Gastroesophageal sphincter (tissue), 4 donors: ENCODE data around the gene TMEM164. TPM values are rescaled to one million over a fixed set of nuclear protein-coding genes. Genes with fewer than 3 reads are reported as not detected.

Source experiments
- ATAC-seq: fragments of 150-250 bp; one replicate; pipeline ENCODE4 v1.9.1; 2016; ENCODE audit warnings: mild to moderate bottlenecking, moderate library complexity
- H3K27ac ChIP-seq, 4 donors: fragments of 200-600 bp; sonication (generic) in 3 of 4; 1 replicate in 3 of 4; 2 replicates in 1 of 4; pipeline ENCODE4 v1.5.1; 2016 to 2019
- H3K27me3 ChIP-seq: fragments of 200-600 bp; sonication (generic); one replicate; pipeline ENCODE4 v1.5.1; 2019
- H3K36me3 ChIP-seq, 2 donors: fragments of 200-600 bp; sonication (generic); one replicate each; pipeline ENCODE4 v1.5.1; 2019; ENCODE audit warnings: control low read depth in 1 of 2
- H3K4me1 ChIP-seq, 3 donors: fragments of 200-600 bp; sonication (generic); 1 replicate in 2 of 3; 2 replicates in 1 of 3; pipeline ENCODE4 v1.5.1; 2016 to 2019; ENCODE audit warnings: control low read depth in 2 of 3
- H3K4me3 ChIP-seq, 2 donors: fragments of 200-600 bp; sonication (generic); one replicate each; pipeline ENCODE4 v1.5.1; 2019; ENCODE audit warnings: mild to moderate bottlenecking in 1 of 2, moderate library complexity in 1 of 2
- H3K9me3 ChIP-seq, 3 donors: fragments of 200-600 bp; sonication (generic); one replicate each; pipeline ENCODE4 v1.5.1; 2017 to 2019; ENCODE audit warnings: control low read depth in 2 of 3
- EP300 ChIP-seq: sonication (generic); formaldehyde crosslinking; IDR thresholded peaks from one replicate; pipeline ENCODE4 v1.6.1; 2017; ENCODE audit warnings: antibody characterized with exemption, mild to moderate bottlenecking
- POLR2A ChIP-seq, 2 donors: fragments of 450-650 bp; IDR thresholded peaks; one replicate each; pipeline ENCODE4 v1.6.1; 2017; ENCODE audit warnings: antibody characterized with exemption in 2 of 2, mild to moderate bottlenecking in 2 of 2, moderate library complexity in 1 of 2
- POLR2AphosphoS5 ChIP-seq: sonication (generic); formaldehyde crosslinking; IDR thresholded peaks from one replicate; pipeline ENCODE4 v1.6.1; 2017; ENCODE audit warnings: antibody characterized with exemption
- WGBS, 2 donors: methylation state at CpG; one replicate each; pipeline ENCODE4 v1.1.5; 2018; ENCODE audit warnings: low coverage in 1 of 2; 5-methylcytosine and 5-hydroxymethylcytosine counted together
- total RNA-seq, 4 donors: library from RNA; depleted of rRNA; stranded (reverse); fragments of >200 nt; gene quantifications; one replicate each; pipeline ENCODE4 v1.1.0, GENCODE V29; 2016
- TF ChIP-seq, protein P1 (sequence below), 4 experiments: fragments of 200-600 bp in 2 of 4; fragments of 450-650 bp in 2 of 4; sonication (generic) in 1 of 4; IDR thresholded peaks; one replicate each; pipeline ENCODE4 v1.5.1; 2017 to 2019; ENCODE audit warnings: antibody characterized with exemption in 4 of 4, mild to moderate bottlenecking in 2 of 4, moderate library complexity in 2 of 4

The TMEM164 gene
- total RNA-seq, 4 donors from 2014 or later: 7.8 to 12.9 (median 11.7) TPM

DNA sequence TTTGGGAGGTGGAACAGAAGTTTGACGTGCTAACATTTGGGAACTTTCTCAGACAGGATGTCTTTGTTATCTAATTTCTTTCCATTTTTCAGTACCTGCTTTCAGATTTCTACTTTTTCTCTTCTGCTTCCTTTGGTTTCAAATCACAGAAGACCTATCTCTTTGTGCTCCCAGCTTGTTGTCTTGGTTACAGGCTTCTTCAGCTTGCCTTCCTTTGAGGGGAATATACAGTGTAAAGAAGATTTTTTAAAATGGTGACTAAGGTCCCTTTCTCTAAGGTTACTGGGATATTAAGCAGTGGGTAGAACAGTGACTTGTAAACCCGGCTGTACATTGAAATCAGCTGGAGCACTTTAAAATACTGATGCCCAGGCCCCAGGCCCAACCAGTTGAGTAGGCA lies 48.0 kb downstream of the TMEM164 start:
- no peak for TF ChIP-seq POLR2A (IDR thresholded peaks at IDR 0.05)
- TF ChIP-seq EP300: no peak
- TF ChIP-seq POLR2AphosphoS5: no peak
- TF ChIP-seq, protein P1, sequence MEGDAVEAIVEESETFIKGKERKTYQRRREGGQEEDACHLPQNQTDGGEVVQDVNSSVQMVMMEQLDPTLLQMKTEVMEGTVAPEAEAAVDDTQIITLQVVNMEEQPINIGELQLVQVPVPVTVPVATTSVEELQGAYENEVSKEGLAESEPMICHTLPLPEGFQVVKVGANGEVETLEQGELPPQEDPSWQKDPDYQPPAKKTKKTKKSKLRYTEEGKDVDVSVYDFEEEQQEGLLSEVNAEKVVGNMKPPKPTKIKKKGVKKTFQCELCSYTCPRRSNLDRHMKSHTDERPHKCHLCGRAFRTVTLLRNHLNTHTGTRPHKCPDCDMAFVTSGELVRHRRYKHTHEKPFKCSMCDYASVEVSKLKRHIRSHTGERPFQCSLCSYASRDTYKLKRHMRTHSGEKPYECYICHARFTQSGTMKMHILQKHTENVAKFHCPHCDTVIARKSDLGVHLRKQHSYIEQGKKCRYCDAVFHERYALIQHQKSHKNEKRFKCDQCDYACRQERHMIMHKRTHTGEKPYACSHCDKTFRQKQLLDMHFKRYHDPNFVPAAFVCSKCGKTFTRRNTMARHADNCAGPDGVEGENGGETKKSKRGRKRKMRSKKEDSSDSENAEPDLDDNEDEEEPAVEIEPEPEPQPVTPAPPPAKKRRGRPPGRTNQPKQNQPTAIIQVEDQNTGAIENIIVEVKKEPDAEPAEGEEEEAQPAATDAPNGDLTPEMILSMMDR (IDR thresholded peaks at IDR 0.05): no peak
- 63 to 100% methylated on average over 2 of the region's 2 CpGs for WGBS, 2 donors

DNA sequence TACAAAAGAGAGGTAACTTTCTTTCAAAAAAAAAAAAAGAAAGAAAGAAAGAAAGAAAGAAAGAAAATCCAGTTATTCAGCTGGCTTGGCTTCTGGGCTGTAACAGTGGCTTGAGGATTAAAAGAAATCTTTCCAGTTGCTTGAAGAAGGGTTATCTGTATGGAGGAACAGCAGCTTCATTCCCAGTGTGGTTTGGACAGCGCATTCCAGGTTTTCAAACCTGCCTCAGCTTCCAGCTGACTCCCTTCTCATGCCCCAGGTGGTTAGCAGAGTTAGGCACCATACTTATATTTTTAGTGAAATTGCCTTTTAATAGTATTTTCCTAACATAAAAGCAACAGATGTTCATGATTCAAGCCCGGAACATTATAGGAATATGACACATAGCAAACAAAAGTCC lies 48.6 kb downstream of the TMEM164 start:
- H3K9me3 ChIP-seq: no peaks in the 10 kb centered on the region
- no peak for ATAC-seq
- H3K27ac ChIP-seq: no peak overlapping the region
- H3K36me3 ChIP-seq: peaks cover 0 to 4% of the 10 kb centered on the region in 2 donors
- 91% methylated on average over 1 of the region's 2 CpGs; no CpG with 5 or more reads in 1 of the 2 donors for WGBS, 2 donors
- TF ChIP-seq POLR2A (IDR thresholded peaks at IDR 0.05) (no peak), POLR2AphosphoS5 (no peak), EP300 (no peak)
- TF ChIP-seq, protein P1 (IDR thresholded peaks at IDR 0.05): no peak
- H3K4me3 ChIP-seq: no peak overlapping the region
- H3K4me1 ChIP-seq: no peaks in the 10 kb centered on the region
- H3K27me3 ChIP-seq: no peaks in the 10 kb centered on the region

More for the DNA sequence above, 48.0 kb downstream of the TMEM164 start:
- H3K9me3 ChIP-seq: no peaks in the 10 kb centered on the region
- H3K4me1 ChIP-seq: no peaks in the 10 kb centered on the region
- peaks cover 0 to 4% of the 10 kb centered on the region in 2 donors for H3K36me3 ChIP-seq
- no peak for ATAC-seq
- H3K4me3 ChIP-seq: no peak overlapping the region
- H3K27me3 ChIP-seq: no peaks in the 10 kb centered on the region
- H3K27ac ChIP-seq: no peak overlapping the region

DNA sequence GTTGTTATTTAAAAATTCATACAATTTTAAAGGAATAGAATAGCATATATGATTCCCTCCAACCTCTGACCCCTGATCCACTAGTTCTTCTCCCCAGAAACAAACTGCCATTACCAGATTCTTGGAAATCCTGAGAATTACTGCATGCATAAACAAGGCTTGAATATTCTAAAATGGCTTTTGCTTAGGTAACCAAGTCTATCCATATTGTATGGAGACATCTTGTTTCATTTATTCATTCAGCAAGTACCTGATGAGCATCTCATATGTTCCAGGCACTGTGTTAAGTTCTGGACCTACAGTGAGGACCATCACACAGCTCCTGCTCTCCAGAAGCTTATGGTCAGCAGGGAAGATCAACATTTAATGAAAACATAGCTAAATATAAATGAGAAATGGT lies 49.4 kb downstream of the TMEM164 start:
- Histone ChIP-seq H3K36me3 (peaks cover 0 to 4% of the 10 kb centered on the region in 2 donors), H3K4me3 (no peak overlapping the region), H3K27ac (no peak overlapping the region), H3K9me3 (no peaks in the 10 kb centered on the region), H3K4me1 (no peaks in the 10 kb centered on the region), H3K27me3 (no peaks in the 10 kb centered on the region)
- ATAC-seq: no peak
- TF ChIP-seq, protein P1 (IDR thresholded peaks at IDR 0.05): no peak
- TF ChIP-seq POLR2AphosphoS5: no peak
- no peak for TF ChIP-seq POLR2A (IDR thresholded peaks at IDR 0.05)
- TF ChIP-seq EP300: no peak

DNA sequence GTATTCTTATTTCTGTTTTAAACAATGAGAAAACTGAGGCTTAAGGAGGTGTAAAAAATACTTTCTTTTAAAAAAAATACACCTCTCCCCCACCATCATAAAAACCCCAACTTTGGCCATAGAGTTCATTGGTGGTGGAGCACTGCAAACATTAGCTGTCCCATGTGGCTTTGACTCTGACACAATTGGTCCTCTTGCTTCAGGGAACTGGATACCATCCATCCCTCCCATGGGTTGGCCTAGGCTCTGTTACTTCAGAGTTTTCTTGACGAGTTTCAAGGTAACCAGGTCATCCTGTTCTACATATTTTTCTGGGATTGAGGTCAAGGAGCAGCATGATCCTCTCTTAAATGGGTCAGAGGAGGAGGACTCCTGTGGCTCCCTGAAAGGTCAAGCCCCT lies 50.5 kb downstream of the TMEM164 start:
- H3K27ac ChIP-seq: no peak overlapping the region
- no peaks in the 10 kb centered on the region for H3K27me3 ChIP-seq
- H3K36me3 ChIP-seq: peaks cover 0 to 4% of the 10 kb centered on the region in 2 donors
- 100% methylated on average over 1 of the region's 1 CpG; no CpG with 5 or more reads in 1 of the 2 donors for WGBS, 2 donors
- TF ChIP-seq, protein P1 (IDR thresholded peaks at IDR 0.05): no peak
- no peak for TF ChIP-seq POLR2A (IDR thresholded peaks at IDR 0.05)
- no peak for TF ChIP-seq POLR2AphosphoS5
- TF ChIP-seq EP300: no peak
- no peak overlapping the region for H3K4me3 ChIP-seq
- no peak for ATAC-seq
- no peaks in the 10 kb centered on the region for H3K4me1 ChIP-seq
- no peaks in the 10 kb centered on the region for H3K9me3 ChIP-seq

DNA sequence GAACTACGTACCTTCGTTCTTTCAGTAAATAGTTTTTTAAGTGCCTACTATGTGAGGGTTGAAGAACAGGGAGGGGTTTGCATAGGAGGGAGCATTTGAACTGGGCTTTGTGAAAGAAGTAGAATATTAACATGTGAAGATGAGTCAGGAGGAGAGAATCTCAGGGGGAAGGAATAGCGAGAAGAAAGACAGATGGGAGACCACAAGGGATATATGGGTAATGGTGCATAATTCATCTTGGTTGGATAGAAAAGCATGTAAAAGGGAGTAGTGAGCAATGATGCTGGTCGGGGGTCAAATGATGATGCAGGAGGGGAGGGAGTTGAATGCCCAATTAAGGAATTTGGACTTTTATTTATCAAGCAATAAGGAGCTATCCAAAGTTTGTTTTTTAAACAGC lies 52.7 kb downstream of the TMEM164 start:
- ATAC-seq: no peak
- no peaks in the 10 kb centered on the region for H3K9me3 ChIP-seq
- H3K4me3 ChIP-seq: no peak overlapping the region
- 80 to 86% methylated on average over 2 to 4 of the region's 4 CpGs for WGBS, 2 donors
- no peaks in the 10 kb centered on the region for H3K27me3 ChIP-seq
- no peak for TF ChIP-seq EP300
- TF ChIP-seq, protein P1 (IDR thresholded peaks at IDR 0.05): no peak
- TF ChIP-seq POLR2A (IDR thresholded peaks at IDR 0.05): no peak
- TF ChIP-seq POLR2AphosphoS5: no peak
- peaks cover 0 to 4% of the 10 kb centered on the region in 2 donors for H3K36me3 ChIP-seq
- H3K4me1 ChIP-seq: no peaks in the 10 kb centered on the region
- no peak overlapping the region for H3K27ac ChIP-seq
